Keratinocyte (primary cell): ENCODE results near the gene MAP7. TPM values are rescaled to one million over a fixed set of nuclear protein-coding genes. Genes with fewer than 3 reads are reported as not detected.

ENCODE experiments used
- DNase-seq: peaks from one replicate; pipeline ENCODE4 v3.0.0-alpha.2; 2011; ENCODE audit warnings: low read depth, missing footprints, low spot score
- FAIRE-seq: peaks from 2 replicates; lab custom pipeline; 2011; peaks lifted over from hg19 to GRCh38; lab: Jason Lieb, UNC
- H2AFZ ChIP-seq: 2 replicates; pipeline ENCODE4 v1.6.0; 2012; ENCODE audit warnings: low read length, control low read depth, inconsistent platforms; ENCODE audit not compliant: control insufficient read depth
- H3K27ac ChIP-seq: 2 replicates; pipeline ENCODE4 v1.5.1; 2011; ENCODE audit warnings: low read length; ENCODE audit not compliant: control insufficient read depth, insufficient read depth
- H3K27me3 ChIP-seq: 3 replicates; pipeline ENCODE4 v1.6.0; 2011; ENCODE audit warnings: low read length; ENCODE audit not compliant: control insufficient read depth, insufficient read depth; ENCODE audit errors: extremely low read depth
- H3K36me3 ChIP-seq, 2 experiments: 2 replicates in 1 of 2; 3 replicates in 1 of 2; pipeline ENCODE4 v1.5.1; 2011; ENCODE audit warnings: low read length in 2 of 2, mild to moderate bottlenecking in 1 of 2; ENCODE audit not compliant: control insufficient read depth in 2 of 2, insufficient read depth in 2 of 2; ENCODE audit errors: extremely low read depth in 1 of 2
- H3K4me1 ChIP-seq: 3 replicates; pipeline ENCODE4 v1.5.1; 2011; ENCODE audit warnings: low read length; ENCODE audit not compliant: control insufficient read depth, insufficient read depth; ENCODE audit errors: extremely low read depth
- H3K4me2 ChIP-seq: 3 replicates; pipeline ENCODE4 v1.6.0; 2011; ENCODE audit warnings: low read depth, low read length; ENCODE audit not compliant: control insufficient read depth, insufficient read depth; ENCODE audit errors: extremely low read depth
- H3K4me3 ChIP-seq, 3 experiments: fragments of 200-600 bp in 1 of 3; sonication (generic) in 1 of 3; 2 replicates in 2 of 3; 3 replicates in 1 of 3; pipeline ENCODE4 v1.5.1; 2011 to 2016; ENCODE audit warnings: low read length in 3 of 3, mild to moderate bottlenecking in 3 of 3, control low read depth in 2 of 3, inconsistent platforms in 1 of 3, low read depth in 1 of 3, mixed read lengths in 1 of 3, mixed run types in 1 of 3, moderate library complexity in 1 of 3; ENCODE audit not compliant: control insufficient read depth in 2 of 3, insufficient read depth in 2 of 3; ENCODE audit errors: extremely low read depth in 1 of 3
- H3K79me2 ChIP-seq: 2 replicates; pipeline ENCODE4 v1.6.0; 2012; ENCODE audit warnings: low read length; ENCODE audit not compliant: control insufficient read depth, insufficient read depth
- H3K9ac ChIP-seq: 3 replicates; pipeline ENCODE4 v1.6.0; 2011; ENCODE audit warnings: low read length; ENCODE audit not compliant: control insufficient read depth, insufficient read depth; ENCODE audit errors: extremely low read depth
- H3K9me1 ChIP-seq: 3 replicates; pipeline ENCODE4 v1.6.0; 2011; ENCODE audit warnings: low read length; ENCODE audit not compliant: control insufficient read depth, insufficient read depth; ENCODE audit errors: extremely low read depth
- H3K9me3 ChIP-seq: 2 replicates; pipeline ENCODE4 v1.5.1; 2012; ENCODE audit warnings: low read depth, low read length; ENCODE audit not compliant: control insufficient read depth
- H4K20me1 ChIP-seq: 3 replicates; pipeline ENCODE4 v1.6.0; 2011; ENCODE audit warnings: low read length; ENCODE audit not compliant: control insufficient read depth, insufficient read depth; ENCODE audit errors: extremely low read depth
- CTCF ChIP-seq, 3 experiments: IDR thresholded peaks in 1 of 3; conservative IDR thresholded peaks in 1 of 3; optimal IDR thresholded peaks in 1 of 3; 2 replicates in 2 of 3; 3 replicates in 1 of 3; pipeline versions ENCODE3 to v1.5.1; 2011; ENCODE audit warnings: low read length in 3 of 3, mild to moderate bottlenecking in 3 of 3, moderate library complexity in 2 of 3, control low read depth in 1 of 3, inconsistent platforms in 1 of 3; ENCODE audit not compliant: insufficient read depth in 2 of 3; ENCODE audit errors: extremely low read depth in 1 of 3
- EZH2 ChIP-seq: IDR thresholded peaks from one replicate; pipeline ENCODE4 v1.6.1; 2012; ENCODE audit warnings: inconsistent platforms, mild to moderate bottlenecking, low read length, moderate library complexity
- dilution Hi-C: fragments of 300-500 bp; cut with MboI; formaldehyde crosslinking; loops from one replicate; pipeline ENCODE4 v1.7.0; 2020; ENCODE audit warnings: low sequenced_read_pairs; ENCODE audit not compliant: extremely low pct_ligation_motif_present
- polyA plus RNA-seq, 5 experiments: library from polyadenylated mRNA; depleted of rRNA in 3 of 5; stranded (reverse) in 3 of 5; stranded (forward) in 1 of 5; unstranded in 1 of 5; fragments of >200 nt; gene quantifications; 1 replicate in 1 of 5; 2 replicates in 3 of 5; 3 replicates in 1 of 5; pipeline versions ENCODE4 v1.2.1 to v1.2.3, GENCODE V29; 2011 to 2012; ENCODE audit warnings: missing spikeins in 2 of 5, low read depth in 1 of 5, low replicate concordance in 1 of 5

MAP7 gene
- polyA plus RNA-seq, 1 donor (not counting 4 experiments of a cell fraction or from before 2014, with no cell fraction given), result 11.8 TPM

GRCh38 chr6:136408204-136408603 is 142.0 kb downstream of the MAP7 start:
- no peak for DNase-seq
- H3K79me2 ChIP-seq, result no peaks in the 10 kb centered on the region
- H3K4me2 ChIP-seq, result no peak overlapping the region
- dilution Hi-C loops, result no loop called here
- H3K27ac ChIP-seq, result no peak overlapping the region
- H3K27me3 ChIP-seq, result no peaks in the 10 kb centered on the region
- H2AFZ ChIP-seq, result no peak overlapping the region
- H3K4me1 ChIP-seq, result peaks cover 28% of the 10 kb centered on the region
- no peak for TF ChIP-seq EZH2
- TF ChIP-seq CTCF (optimal IDR thresholded peaks at IDR 0.05 in 1 of 3, IDR thresholded peaks at IDR 0.05 in 1 of 3, conservative IDR thresholded peaks at IDR 0.05 in 1 of 3; ENCODE audit: extremely low read depth in 1 of 3, insufficient read depth in 2 of 3, low read length in 3 of 3), result no peak
- H3K9me1 ChIP-seq, result peaks cover 3% of the 10 kb centered on the region
- H3K9ac ChIP-seq, result no peak overlapping the region
- no peak overlapping the region for H3K4me3 ChIP-seq
- no peaks in the 10 kb centered on the region for H3K9me3 ChIP-seq
- peak; percentile 26 for FAIRE-seq
- H4K20me1 ChIP-seq, result no peaks in the 10 kb centered on the region
- no peaks in the 10 kb centered on the region for H3K36me3 ChIP-seq

- dilution Hi-C loops, result no loop called here
- no peaks in the 10 kb centered on the region for H3K36me3 ChIP-seq
- TF ChIP-seq EZH2, result no peak
- no peak for TF ChIP-seq CTCF (optimal IDR thresholded peaks at IDR 0.05 in 1 of 3, IDR thresholded peaks at IDR 0.05 in 1 of 3, conservative IDR thresholded peaks at IDR 0.05 in 1 of 3; ENCODE audit: extremely low read depth in 1 of 3, insufficient read depth in 2 of 3, low read length in 3 of 3)
- H3K4me3 ChIP-seq, result no peak overlapping the region
- peaks cover 41% of the 10 kb centered on the region for H3K4me1 ChIP-seq
- peaks cover 3% of the 10 kb centered on the region for H3K9me1 ChIP-seq
- no peak overlapping the region for H3K9ac ChIP-seq
- no peak overlapping the region for H3K4me2 ChIP-seq
- FAIRE-seq (no peak), DNase-seq (no peak)
- no peaks in the 10 kb centered on the region for H3K27me3 ChIP-seq
- no peaks in the 10 kb centered on the region for H4K20me1 ChIP-seq
- no peak overlapping the region for H3K27ac ChIP-seq
- no peaks in the 10 kb centered on the region for H3K9me3 ChIP-seq
- no peaks in the 10 kb centered on the region for H3K79me2 ChIP-seq
- no peak overlapping the region for H2AFZ ChIP-seq
Observed at GRCh38 chr6:136405420-136406029, 144.7 kb downstream of the MAP7 start.
